CD14-positive monocyte (primary cell): ENCODE results near the gene DNAJB13. TPM values are rescaled to one million over a fixed set of nuclear protein-coding genes. Genes with fewer than 3 reads are reported as not detected.

Experiments
- DNase-seq, 3 donors: peaks; one replicate each; pipeline ENCODE4 v3.0.0-alpha.2; 2011 to 2022
- H2AFZ ChIP-seq: 2 replicates; pipeline ENCODE4 v1.6.0; 2012; ENCODE audit warnings: mild to moderate bottlenecking, low read depth, low read length, inconsistent platforms; ENCODE audit not compliant: insufficient read depth, poor library complexity, severe bottlenecking
- H3K27ac ChIP-seq, 2 donors: 1 replicate in 1 of 2; 2 replicates in 1 of 2; pipeline ENCODE4 v1.5.1; 2012 to 2013; ENCODE audit warnings: low read length in 2 of 2, control low read depth in 1 of 2, inconsistent platforms in 1 of 2, low read depth in 1 of 2, mild to moderate bottlenecking in 1 of 2
- H3K27me3 ChIP-seq, 2 donors: one replicate each; pipeline versions ENCODE4 v1.6.0 to v1.6.1; 2011 to 2013; ENCODE audit warnings: low read length in 2 of 2; ENCODE audit not compliant: control insufficient read depth in 2 of 2, insufficient read depth in 2 of 2
- H3K36me3 ChIP-seq, 2 donors: replicated peaks in 1 of 2; 1 replicate in 1 of 2; 2 replicates in 1 of 2; pipeline versions ENCODE4 v1.5.1 to v1.6.1; 2012 to 2013; ENCODE audit warnings: low read length in 2 of 2, control low read depth in 1 of 2, inconsistent platforms in 1 of 2, mild to moderate bottlenecking in 1 of 2; ENCODE audit not compliant: insufficient read depth in 2 of 2, control insufficient read depth in 1 of 2
- H3K4me1 ChIP-seq, 2 donors: 1 replicate in 1 of 2; 2 replicates in 1 of 2; pipeline versions ENCODE4 v1.5.1 to v1.6.1; 2012 to 2013; ENCODE audit warnings: low read length in 2 of 2, control low read depth in 1 of 2, inconsistent platforms in 1 of 2, mild to moderate bottlenecking in 1 of 2, moderate library complexity in 1 of 2; ENCODE audit not compliant: insufficient read depth in 2 of 2, control insufficient read depth in 1 of 2
- H3K4me2 ChIP-seq: replicated peaks from 2 replicates; pipeline ENCODE3; 2012; ENCODE audit warnings: low read length, moderate library complexity, mild to moderate bottlenecking; ENCODE audit not compliant: poor library complexity, severe bottlenecking; ENCODE audit errors: extremely low read depth
- H3K4me3 ChIP-seq, 3 experiments: fragments of 200-600 bp in 1 of 3; sonication (generic) in 1 of 3; replicated peaks in 1 of 3; 1 replicate in 2 of 3; 2 replicates in 1 of 3; pipeline ENCODE4 v1.5.1; 2011 to 2013; ENCODE audit warnings: low read length in 3 of 3, mild to moderate bottlenecking in 3 of 3, control low read depth in 2 of 3, low read depth in 2 of 3, inconsistent platforms in 1 of 3, moderate library complexity in 1 of 3
- H3K79me2 ChIP-seq: 2 replicates; pipeline ENCODE4 v1.6.0; 2012; ENCODE audit warnings: mild to moderate bottlenecking, control low read depth, inconsistent platforms, low read length, moderate library complexity; ENCODE audit not compliant: insufficient read depth
- H3K9ac ChIP-seq: 2 replicates; pipeline ENCODE4 v1.6.0; 2017; ENCODE audit warnings: low read length, mild to moderate bottlenecking; ENCODE audit not compliant: insufficient read depth, poor library complexity, severe bottlenecking
- H3K9me3 ChIP-seq, 2 donors: replicated peaks in 1 of 2; 1 replicate in 1 of 2; 2 replicates in 1 of 2; pipeline versions ENCODE4 v1.5.1 to v1.6.1; 2012 to 2013; ENCODE audit warnings: low read length in 2 of 2, control low read depth in 1 of 2; ENCODE audit not compliant: control insufficient read depth in 1 of 2, insufficient read depth in 1 of 2
- H4K20me1 ChIP-seq: 2 replicates; pipeline ENCODE4 v1.6.0; 2012; ENCODE audit warnings: mild to moderate bottlenecking, low read length, control low read depth, moderate library complexity; ENCODE audit not compliant: insufficient read depth
- H3K27ac Mint-ChIP-seq, 7 donors: one replicate each; pipeline ENCODE4 v1.8.0; 2020; ENCODE audit warnings: mild to moderate bottlenecking in 7 of 7, mixed read lengths in 7 of 7, moderate library complexity in 6 of 7, inconsistent platforms in 2 of 7
- H3K27me3 Mint-ChIP-seq, 3 donors: one replicate each; pipeline ENCODE4 v1.8.0; 2021 to 2022; ENCODE audit warnings: low read depth in 3 of 3, mild to moderate bottlenecking in 3 of 3, mixed read lengths in 3 of 3, moderate library complexity in 3 of 3, inconsistent platforms in 1 of 3
- H3K36me3 Mint-ChIP-seq, 2 donors: one replicate each; pipeline ENCODE4 v1.8.0; 2020; ENCODE audit warnings: mixed read lengths in 2 of 2, inconsistent platforms in 1 of 2, mild to moderate bottlenecking in 1 of 2
- H3K4me1 Mint-ChIP-seq: one replicate; pipeline ENCODE4 v1.8.0; 2020; ENCODE audit warnings: mild to moderate bottlenecking, mixed read lengths
- H3K4me3 Mint-ChIP-seq, 2 donors: one replicate each; pipeline ENCODE4 v1.8.0; 2020; ENCODE audit warnings: mild to moderate bottlenecking in 2 of 2, mixed read lengths in 2 of 2, moderate library complexity in 1 of 2
- H3K9me3 Mint-ChIP-seq, 7 donors: one replicate each; pipeline ENCODE4 v1.8.0; 2020 to 2022; ENCODE audit warnings: mixed read lengths in 7 of 7, mild to moderate bottlenecking in 6 of 7, moderate library complexity in 6 of 7, inconsistent platforms in 2 of 7
- CTCF ChIP-seq: fragments of 200-600 bp; IDR thresholded peaks from one replicate; pipeline ENCODE4 v1.8.0; 2022; ENCODE audit warnings: antibody characterized with exemption, mild to moderate bottlenecking
- WGBS: methylation state at CpG from one replicate; pipeline ENCODE4 v1.1.5; 2013; ENCODE audit warnings: missing lambda C conversion rate; ENCODE audit not compliant: insufficient coverage; 5-methylcytosine and 5-hydroxymethylcytosine counted together
- intact Hi-C, 2 donors: fragments of 100-400 bp; cut with micrococcal nuclease; formaldehyde crosslinking; loops; one replicate each; pipeline versions ENCODE4 v1.15.0 to v1.15.1; 2023
- polyA plus RNA-seq, 3 donors: library from polyadenylated mRNA; depleted of rRNA in 1 of 3; unstranded in 2 of 3; stranded (reverse) in 1 of 3; fragments of 300-500 nt in 2 of 3; fragments of >200 nt in 1 of 3; fragmentation: Illumina TruSeq in 2 of 3; gene quantifications; 1 replicate in 2 of 3; 2 replicates in 1 of 3; pipeline ENCODE4 v1.2.3, GENCODE V29; 2012 to 2021

DNAJB13 gene
- polyA plus RNA-seq, 3 donors, result not detected

- 100% methylated on average over 2 of the region's 3 CpGs for WGBS
- Histone ChIP-seq H3K79me2 (peaks cover 4% of the 10 kb centered on the region), H4K20me1 (no peaks in the 10 kb centered on the region), H3K27ac (peak overlapping the region; percentile 88 to 94), H2AFZ (peak overlapping the region; percentile 40), H3K9me3 (no peaks in the 10 kb centered on the region), H3K4me1 (peaks cover 65 to 70% of the 10 kb centered on the region in 2 donors), H3K4me2 (peak overlapping the region; percentile 43), H3K36me3 (peaks cover 5 to 27% of the 10 kb centered on the region in 2 donors), H3K27me3 (no peaks in the 10 kb centered on the region), H3K9ac (peak overlapping the region; percentile 47), H3K4me3 (no peak overlapping the region)
- H3K36me3 Mint-ChIP-seq, result peaks cover 26 to 35% of the 10 kb centered on the region in 2 donors
- intact Hi-C loops, result no loop called here
- no peak overlapping the region for H3K27ac Mint-ChIP-seq
- no peak overlapping the region for H3K4me3 Mint-ChIP-seq
- DNase-seq, result no peak
- H3K4me1 Mint-ChIP-seq, result peaks cover 13% of the 10 kb centered on the region
- no peak for TF ChIP-seq CTCF
- H3K27me3 Mint-ChIP-seq, result no peaks in the 10 kb centered on the region
- H3K9me3 Mint-ChIP-seq, result no peaks in the 10 kb centered on the region
Measured at GRCh38 chr11:74017631-74018030, 66.8 kb downstream of the DNAJB13 start.

GRCh38 chr11:74018331-74019005 lies 67.6 kb downstream of the DNAJB13 start:
- H2AFZ ChIP-seq, result peak overlapping the region; percentile 40
- no peaks in the 10 kb centered on the region for H3K27me3 Mint-ChIP-seq
- no peak overlapping the region for H3K27ac Mint-ChIP-seq
- peaks cover 4% of the 10 kb centered on the region for H3K79me2 ChIP-seq
- peaks cover 26 to 29% of the 10 kb centered on the region in 2 donors for H3K36me3 Mint-ChIP-seq
- DNase-seq, result peak; percentile 87 to 91 (median 87)
- peaks cover 74 to 78% of the 10 kb centered on the region in 2 donors for H3K4me1 ChIP-seq
- no peaks in the 10 kb centered on the region for H3K9me3 ChIP-seq
- H3K27me3 ChIP-seq, result no peaks in the 10 kb centered on the region
- peaks cover 0 to 4% (median 0%) of the 10 kb centered on the region in 7 donors for H3K9me3 Mint-ChIP-seq
- intact Hi-C loops, result no loop called here
- H3K4me3 Mint-ChIP-seq, result peak overlapping the region; percentile 61 to 73
- peak overlapping the region; percentile 47 for H3K9ac ChIP-seq
- H3K27ac ChIP-seq, result peak overlapping the region; percentile 88 to 94
- WGBS, result 39% methylated on average over 8 of the region's 9 CpGs
- peaks cover 5 to 19% of the 10 kb centered on the region in 2 donors for H3K36me3 ChIP-seq
- no peak for TF ChIP-seq CTCF
- H3K4me1 Mint-ChIP-seq, result peaks cover 13% of the 10 kb centered on the region
- no peaks in the 10 kb centered on the region for H4K20me1 ChIP-seq
- peak overlapping the region in 1 of 3 experiments; percentile 22 for H3K4me3 ChIP-seq
- H3K4me2 ChIP-seq, result peak overlapping the region; percentile 43
